HT-29 (cell line): ENCODE data around the gene SCAF4. TPM values are rescaled to one million over a fixed set of nuclear protein-coding genes. Genes with fewer than 3 reads are reported as not detected.
"Not testable (repeated sequence)": the region's sequence is repeated elsewhere in the genome, so short reads cannot be mapped to it uniquely, and the experiment has no call there.

Experiments used
- DNase-seq: peaks from one replicate; pipeline ENCODE4 v3.0.0-alpha.2; 2015; ENCODE audit warnings: low spot score
- total RNA-seq: library from RNA; depleted of rRNA; stranded (reverse); fragments of >200 nt; shearing (Covaris generic); gene quantifications from 2 replicates; pipeline ENCODE4 v1.2.3, GENCODE V29; 2014

SCAF4 gene
- total RNA-seq, 1 experiment from 2014 or later = 7.9 TPM

GRCh38 chr21:31737586-31738397 lies 5.9 kb upstream of the SCAF4 start:
- not testable (repeated sequence) for DNase-seq

DNA sequence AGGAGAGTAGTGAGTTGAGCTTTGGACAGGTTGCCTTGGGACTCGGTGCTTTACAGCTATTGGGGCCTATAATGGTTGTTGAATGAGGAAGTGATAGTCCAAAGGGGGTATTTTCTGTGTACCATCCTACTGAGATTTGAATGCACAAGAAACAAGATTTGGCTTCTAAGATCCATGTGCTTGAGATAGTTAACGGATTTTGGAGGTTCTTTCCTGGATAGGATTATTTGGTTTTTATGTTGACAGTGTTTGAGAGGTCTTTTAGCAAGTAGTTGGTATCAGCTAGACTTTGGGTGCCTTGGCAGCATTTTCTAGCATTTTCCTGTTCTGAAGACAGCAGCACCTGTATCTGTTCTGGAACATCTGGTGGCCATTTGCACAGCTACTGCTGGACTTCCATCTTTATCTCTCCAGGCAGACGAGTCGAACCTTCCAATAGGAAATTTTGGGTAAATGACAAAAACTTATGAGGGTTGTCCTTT lies 3.6 kb upstream of the SCAF4 start:
- DNase-seq = no peak

DNA sequence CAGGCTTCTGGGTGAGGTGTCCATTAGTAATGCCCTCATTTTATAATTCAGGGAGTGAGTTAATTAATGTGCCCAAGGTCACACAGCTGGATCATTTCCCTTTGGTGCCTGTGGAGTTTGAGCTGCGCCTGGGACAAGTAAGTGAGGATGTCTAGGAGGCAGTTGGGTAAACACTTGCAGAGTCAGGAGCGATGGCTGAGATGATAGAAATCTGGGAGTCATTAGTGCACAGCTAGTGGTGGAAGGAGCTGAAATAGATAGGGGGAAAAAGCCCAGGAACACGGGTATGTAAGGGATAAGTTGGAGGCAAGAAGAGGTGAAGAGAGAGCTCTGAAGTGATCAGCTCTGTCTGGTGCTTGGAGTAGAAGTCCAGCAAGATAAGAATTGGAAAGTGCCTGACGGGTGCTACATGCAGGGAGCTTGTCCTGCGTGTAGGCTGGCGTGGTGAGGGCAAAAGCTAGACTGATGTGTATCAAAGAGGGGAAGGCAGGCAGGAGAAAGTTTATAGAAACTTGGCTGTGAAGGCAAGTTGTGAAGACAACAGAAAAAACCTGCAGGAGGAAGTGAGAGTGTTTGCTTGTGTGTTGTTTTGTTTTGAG lies 1.7 kb upstream of the SCAF4 start:
- no peak for DNase-seq

DNA sequence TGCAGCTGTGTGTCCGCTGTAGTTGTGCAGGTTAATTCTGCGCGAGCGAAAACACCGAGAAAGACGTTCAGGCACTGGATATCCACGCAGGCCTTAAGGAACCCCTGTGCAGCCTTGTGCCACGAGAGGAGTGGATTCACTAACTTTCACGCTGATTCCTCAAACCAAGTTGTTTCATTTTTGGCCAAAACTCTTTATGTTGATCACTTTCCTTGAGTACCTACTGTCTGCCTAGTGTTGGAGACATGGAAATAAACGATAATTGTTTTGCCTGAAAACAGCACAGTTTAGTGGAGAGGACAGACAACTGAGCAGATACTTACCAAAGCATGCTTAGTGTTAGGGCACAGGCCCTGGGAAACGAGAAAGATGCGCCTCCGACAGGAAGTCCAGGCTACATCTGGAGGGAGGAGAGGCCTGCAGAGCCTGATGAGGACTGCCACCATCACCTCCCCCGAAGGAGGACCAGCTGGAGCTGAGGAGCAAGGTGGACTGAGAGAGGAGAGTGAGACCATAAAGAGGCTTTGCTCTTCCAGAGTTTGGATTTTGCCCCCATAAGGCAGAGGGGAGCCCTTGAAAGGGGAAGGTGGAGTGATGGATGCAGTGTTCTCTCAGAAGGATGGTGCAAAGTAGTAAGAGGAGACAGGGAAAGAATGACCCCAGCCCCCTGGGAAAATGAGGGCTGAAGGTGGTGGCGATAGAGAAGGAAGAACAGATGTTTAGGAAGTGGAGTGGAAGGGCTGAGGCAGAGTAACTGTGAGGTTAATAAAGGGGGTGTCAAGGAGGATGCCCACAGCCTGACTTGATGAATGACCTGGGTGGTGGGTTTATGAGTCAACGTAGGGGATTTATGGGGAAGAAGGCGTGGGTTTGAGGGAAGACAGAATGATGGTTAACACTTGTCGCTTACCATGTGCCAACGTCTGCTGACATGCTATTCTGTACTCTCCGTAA lies 956 bp upstream of the SCAF4 start:
- DNase-seq = peak; percentile 36

DNA sequence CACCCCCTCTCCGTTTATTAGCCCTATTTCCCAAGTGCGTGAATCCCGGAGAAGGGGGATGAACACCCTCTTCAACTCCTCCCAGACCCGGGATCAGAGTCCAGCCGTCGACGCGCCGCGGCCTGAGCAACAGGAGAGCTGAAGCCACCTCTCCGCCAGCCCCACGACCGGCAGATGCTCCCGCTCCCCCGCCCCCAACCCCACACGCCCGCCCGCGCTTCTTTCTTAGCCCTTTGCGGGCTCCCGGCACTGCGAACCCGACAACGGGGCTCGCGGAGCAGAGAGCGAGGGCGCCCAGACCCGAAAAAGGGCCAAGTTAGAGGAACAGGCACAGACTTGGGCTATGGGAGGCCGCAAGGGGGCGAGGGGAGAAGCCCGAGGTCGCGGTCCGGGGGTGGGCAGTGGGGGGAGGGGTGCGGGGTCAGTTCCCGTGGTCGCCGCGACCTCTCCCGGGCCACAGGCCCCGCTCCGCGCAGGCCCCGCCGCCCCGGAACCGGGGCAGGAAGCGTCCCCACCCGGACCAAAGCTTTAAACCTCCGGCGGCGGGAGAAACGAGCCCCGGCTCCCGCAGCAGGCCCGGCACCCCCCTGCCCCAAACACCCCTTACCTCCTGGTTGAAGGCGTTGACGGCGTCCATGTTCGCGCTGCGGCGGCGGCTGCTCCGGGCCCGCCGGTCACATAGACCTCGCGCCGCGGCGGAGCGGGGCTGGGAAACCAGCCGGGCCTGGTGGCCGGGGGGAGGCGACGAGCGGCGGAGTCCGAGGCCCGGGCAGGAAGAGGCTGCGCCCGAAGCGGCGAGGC lies 662 bp downstream of the SCAF4 start:
- peak; percentile 39 for DNase-seq

- no peak for DNase-seq
Observed at GRCh38 chr21:31730712-31731055, 1.2 kb downstream of the SCAF4 start.

DNA sequence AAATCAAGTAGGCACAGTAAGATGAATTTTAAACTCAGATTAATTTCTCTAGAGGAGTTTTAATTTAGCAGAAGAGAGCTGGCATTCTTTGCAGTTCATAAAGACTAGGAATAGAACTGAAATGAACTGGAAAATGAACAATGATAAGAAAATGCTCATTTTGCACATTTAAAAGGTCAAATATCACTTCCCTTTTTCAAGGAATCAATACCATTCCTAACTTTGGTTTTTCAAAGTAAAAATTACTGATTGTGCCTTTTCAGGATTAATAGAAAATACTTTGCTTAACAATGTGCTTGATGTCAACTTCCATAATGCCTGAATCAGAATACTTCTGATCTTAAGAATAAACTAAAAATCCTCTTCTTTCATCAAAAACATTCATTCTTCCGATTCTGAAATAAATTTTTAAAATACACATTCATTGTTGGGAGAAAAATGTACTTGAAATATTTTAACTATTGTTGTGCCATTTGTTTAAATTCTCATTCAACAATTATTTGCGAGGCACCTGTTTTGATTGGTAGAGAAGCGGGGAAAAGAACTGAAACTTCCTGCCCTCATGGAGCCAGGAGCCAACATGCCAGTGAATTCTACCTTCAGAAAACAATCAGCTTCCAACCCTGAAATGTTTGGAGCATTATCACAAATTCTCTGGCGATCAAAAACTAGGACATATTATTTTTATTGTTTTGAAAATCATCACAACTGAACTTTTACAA lies 2.1 kb downstream of the SCAF4 start:
- DNase-seq = no peak

- DNase-seq = no peak
Observed at GRCh38 chr21:31728952-31729351, 3.0 kb downstream of the SCAF4 start.

GRCh38 chr21:31728191-31728590 lies 3.7 kb downstream of the SCAF4 start:
- no peak for DNase-seq

GRCh38 chr21:31727181-31727580 lies 4.7 kb downstream of the SCAF4 start:
- no peak for DNase-seq

- DNase-seq = no peak
Observed at GRCh38 chr21:31726407-31726806, 5.5 kb downstream of the SCAF4 start.

GRCh38 chr21:31725202-31725839 lies 6.6 kb downstream of the SCAF4 start:
- DNase-seq = no peak

GRCh38 chr21:31724552-31724951 lies 7.4 kb downstream of the SCAF4 start:
- no peak for DNase-seq

DNA sequence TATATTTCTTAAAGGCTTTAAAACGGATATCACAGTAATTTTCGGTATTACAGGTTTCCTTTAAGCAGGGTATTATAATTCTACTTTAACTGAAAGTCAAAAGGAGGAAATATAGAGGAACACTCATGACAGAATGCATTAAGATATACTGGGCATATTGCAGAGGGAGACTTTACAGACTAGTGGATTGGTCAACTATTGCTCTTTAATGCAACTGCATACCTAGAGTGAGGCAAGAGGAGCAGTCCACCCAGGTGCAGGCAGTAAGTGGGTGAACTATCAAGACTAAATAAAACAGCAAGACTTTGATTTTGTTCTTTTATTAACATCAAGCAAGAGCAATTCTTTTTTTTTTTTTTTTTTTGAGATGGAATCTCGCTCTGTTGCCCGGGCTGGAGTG lies 10.5 kb downstream of the SCAF4 start:
- no peak for DNase-seq

DNA sequence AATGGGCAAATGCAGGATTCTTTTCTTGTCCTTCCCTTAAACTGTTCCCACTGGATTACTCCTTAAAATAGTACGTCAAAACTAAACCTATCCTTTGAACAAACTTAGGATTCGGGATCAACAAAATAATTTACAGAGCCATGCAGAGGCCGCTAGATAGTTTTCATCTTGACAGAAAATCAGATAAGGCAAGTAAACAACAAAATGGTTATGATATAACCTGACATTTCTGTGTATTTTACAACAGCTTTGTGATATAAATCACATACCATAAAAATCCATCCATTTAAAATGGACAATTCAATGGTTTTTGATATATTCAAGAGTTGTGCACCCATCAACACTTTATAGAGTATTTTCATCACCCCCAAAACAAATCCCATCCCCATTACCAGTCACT lies 11.2 kb downstream of the SCAF4 start:
- DNase-seq = no peak

- no peak for DNase-seq
Observed at GRCh38 chr21:31720330-31720729, 11.6 kb downstream of the SCAF4 start.

- no peak for DNase-seq
Observed at GRCh38 chr21:31716106-31716505, 15.8 kb downstream of the SCAF4 start.

DNA sequence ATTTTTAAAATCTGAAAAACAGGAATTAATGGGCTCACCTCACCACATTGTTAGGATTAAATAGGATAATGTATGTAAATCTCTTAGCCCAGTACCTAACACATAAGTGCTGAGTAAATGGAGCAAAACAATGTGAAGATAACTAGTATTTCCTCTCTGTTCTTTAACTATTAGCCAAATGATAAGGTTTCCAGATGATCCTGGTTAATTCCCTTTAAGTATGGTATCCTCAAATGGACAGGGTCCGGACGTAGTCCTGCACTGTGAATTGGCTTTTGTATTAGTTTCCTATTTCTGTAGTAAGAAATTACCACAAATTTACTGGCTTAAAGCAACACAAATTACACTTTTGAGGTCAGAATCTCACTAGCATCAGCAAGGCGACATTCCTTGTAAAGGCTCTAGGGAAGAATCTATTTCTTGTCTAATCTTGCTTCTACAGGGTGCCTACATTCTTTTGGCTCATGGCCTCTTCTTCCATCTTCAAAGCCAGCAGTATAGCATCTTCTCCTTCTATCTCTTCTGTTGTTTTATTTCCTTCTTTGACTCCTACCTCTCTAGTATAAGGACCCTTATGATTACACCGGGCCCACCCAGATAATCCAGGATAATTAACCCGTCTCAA lies 17.1 kb downstream of the SCAF4 start:
- DNase-seq = no peak

GRCh38 chr21:31713973-31714740 lies 17.8 kb downstream of the SCAF4 start:
- DNase-seq = no peak
